Neuronal stem cell (in vitro differentiated cells): ENCODE measurements around the gene IRF1.

ENCODE experiments used
- DNase-seq: peaks from one replicate; pipeline ENCODE4 v3.0.0-alpha.2; 2013; ENCODE audit warnings: low spot score
- H2AFZ ChIP-seq: one replicate; pipeline ENCODE4 v1.6.1; 2013; ENCODE audit warnings: mild to moderate bottlenecking, low read length, inconsistent platforms
- H2AK5ac ChIP-seq: 2 replicates; pipeline ENCODE4 v1.6.1; 2013; ENCODE audit warnings: low read depth, mild to moderate bottlenecking, inconsistent platforms, low read length, moderate library complexity, mixed read lengths
- H2BK120ac ChIP-seq: 2 replicates; pipeline ENCODE4 v1.6.1; 2013; ENCODE audit warnings: low read depth, mild to moderate bottlenecking, inconsistent platforms, low read length, moderate library complexity, mixed read lengths
- H2BK12ac ChIP-seq: one replicate; pipeline ENCODE4 v1.6.1; 2013; ENCODE audit warnings: low read length, inconsistent platforms
- H2BK15ac ChIP-seq: 2 replicates; pipeline ENCODE4 v1.6.1; 2013; ENCODE audit warnings: mild to moderate bottlenecking, low read length, inconsistent platforms, mixed read lengths
- H2BK5ac ChIP-seq: one replicate; pipeline ENCODE4 v1.6.1; 2013; ENCODE audit warnings: inconsistent platforms, mild to moderate bottlenecking, low read length, moderate library complexity
- H3K14ac ChIP-seq: one replicate; pipeline ENCODE4 v1.6.1; 2013; ENCODE audit warnings: low read length, inconsistent platforms
- H3K18ac ChIP-seq: 2 replicates; pipeline ENCODE4 v1.6.1; 2013; ENCODE audit warnings: low read length, inconsistent platforms
- H3K23ac ChIP-seq: 2 replicates; pipeline ENCODE4 v1.6.1; 2013; ENCODE audit warnings: low read depth, mild to moderate bottlenecking, mixed read lengths, low read length, inconsistent platforms; ENCODE audit not compliant: poor library complexity
- H3K27ac ChIP-seq: replicated peaks from 3 replicates; pipeline ENCODE4 v1.5.1; 2013; ENCODE audit warnings: low read length, inconsistent platforms
- H3K27me3 ChIP-seq, 3 experiments: 2 replicates each; pipeline ENCODE4 v1.6.1; 2013; ENCODE audit warnings: low read length in 3 of 3, mild to moderate bottlenecking in 2 of 3, inconsistent platforms in 1 of 3, low read depth in 1 of 3, mixed read lengths in 1 of 3, moderate library complexity in 1 of 3; ENCODE audit not compliant: control insufficient read depth in 3 of 3, insufficient read depth in 3 of 3
- H3K36me3 ChIP-seq, 2 donors: replicated peaks in 1 of 2; 2 replicates each; pipeline ENCODE4 v1.6.1; 2013; ENCODE audit warnings: low read length in 2 of 2; ENCODE audit not compliant: control insufficient read depth in 2 of 2, insufficient read depth in 2 of 2
- H3K4ac ChIP-seq: 2 replicates; pipeline ENCODE4 v1.6.1; 2013; ENCODE audit warnings: inconsistent platforms, mild to moderate bottlenecking, low read length, moderate library complexity
- H3K4me1 ChIP-seq, 2 donors: 1 replicate in 1 of 2; 2 replicates in 1 of 2; pipeline ENCODE4 v1.6.1; 2013; ENCODE audit warnings: low read length in 2 of 2, low read depth in 1 of 2; ENCODE audit not compliant: control insufficient read depth in 2 of 2, insufficient read depth in 1 of 2
- H3K4me2 ChIP-seq: one replicate; pipeline ENCODE4 v1.6.1; 2013; ENCODE audit warnings: mild to moderate bottlenecking, low read length, inconsistent platforms; ENCODE audit not compliant: insufficient read depth, poor library complexity, severe bottlenecking
- H3K4me3 ChIP-seq, 2 donors: 2 replicates each; pipeline ENCODE4 v1.5.1; 2013; ENCODE audit warnings: low read length in 2 of 2, mild to moderate bottlenecking in 2 of 2, inconsistent platforms in 1 of 2, moderate library complexity in 1 of 2
- H3K79me1 ChIP-seq: one replicate; pipeline ENCODE4 v1.6.1; 2013; ENCODE audit warnings: low read depth, mild to moderate bottlenecking, inconsistent platforms, low read length, moderate library complexity
- H3K9ac ChIP-seq: one replicate; pipeline ENCODE4 v1.6.1; 2013; ENCODE audit warnings: mild to moderate bottlenecking, low read depth, low read length, inconsistent platforms; ENCODE audit not compliant: poor library complexity
- H3K9me3 ChIP-seq, 2 donors: replicated peaks in 1 of 2; 2 replicates each; pipeline versions ENCODE3 to v1.6.1; 2013; ENCODE audit warnings: low read length in 2 of 2, mild to moderate bottlenecking in 2 of 2, inconsistent platforms in 1 of 2, low read depth in 1 of 2, mixed read lengths in 1 of 2, moderate library complexity in 1 of 2; ENCODE audit not compliant: control insufficient read depth in 2 of 2, insufficient read depth in 1 of 2
- H4K8ac ChIP-seq: one replicate; pipeline ENCODE4 v1.6.1; 2013; ENCODE audit warnings: low read depth, mild to moderate bottlenecking, inconsistent platforms, low read length, moderate library complexity
- H4K91ac ChIP-seq: one replicate; pipeline ENCODE4 v1.6.1; 2013; ENCODE audit warnings: low read length, low read depth, mild to moderate bottlenecking, inconsistent platforms; ENCODE audit not compliant: poor library complexity
- WGBS, 2 donors: extraction: QIAGEN DNeasy Blood & Tissue Kit; methylation state at CpG; one replicate each; pipeline ENCODE4 v1.1.7; 2013; ENCODE audit warnings: missing lambda C conversion rate in 2 of 2, mixed read lengths in 1 of 2; ENCODE audit not compliant: insufficient read length in 2 of 2, insufficient replicate concordance in 1 of 2; ENCODE audit errors: extremely low coverage in 2 of 2; 5-methylcytosine and 5-hydroxymethylcytosine counted together

IRF1 gene

GRCh38 chr5:132503244-132503643 is 12.7 kb upstream of the IRF1 start:
- peaks cover 0 to 18% (median 3%) of the 10 kb centered on the region in 3 experiments for H3K27me3 ChIP-seq
- H3K4ac ChIP-seq: no peak overlapping the region
- no peak overlapping the region for H3K4me3 ChIP-seq
- no peak for DNase-seq
- H3K9me3 ChIP-seq: no peaks in the 10 kb centered on the region
- H2BK5ac ChIP-seq: no peak overlapping the region
- H2AFZ ChIP-seq: no peak overlapping the region
- no peak overlapping the region for H3K23ac ChIP-seq
- no peaks in the 10 kb centered on the region for H3K36me3 ChIP-seq
- H2BK15ac ChIP-seq: no peak overlapping the region
- no peak overlapping the region for H3K9ac ChIP-seq
- no peak overlapping the region for H2AK5ac ChIP-seq
- no peak overlapping the region for H2BK120ac ChIP-seq
- H4K8ac ChIP-seq: no peak overlapping the region
- WGBS, 2 donors: no CpG with 5 or more reads among the region's 4 CpGs
- H2BK12ac ChIP-seq: no peak overlapping the region
- no peak overlapping the region for H4K91ac ChIP-seq
- no peaks in the 10 kb centered on the region for H3K79me1 ChIP-seq
- H3K27ac ChIP-seq: no peak overlapping the region
- no peak overlapping the region for H3K14ac ChIP-seq
- no peak overlapping the region for H3K18ac ChIP-seq
- no peak overlapping the region for H3K4me2 ChIP-seq
- peaks cover 0 to 10% of the 10 kb centered on the region in 2 donors for H3K4me1 ChIP-seq

DNA sequence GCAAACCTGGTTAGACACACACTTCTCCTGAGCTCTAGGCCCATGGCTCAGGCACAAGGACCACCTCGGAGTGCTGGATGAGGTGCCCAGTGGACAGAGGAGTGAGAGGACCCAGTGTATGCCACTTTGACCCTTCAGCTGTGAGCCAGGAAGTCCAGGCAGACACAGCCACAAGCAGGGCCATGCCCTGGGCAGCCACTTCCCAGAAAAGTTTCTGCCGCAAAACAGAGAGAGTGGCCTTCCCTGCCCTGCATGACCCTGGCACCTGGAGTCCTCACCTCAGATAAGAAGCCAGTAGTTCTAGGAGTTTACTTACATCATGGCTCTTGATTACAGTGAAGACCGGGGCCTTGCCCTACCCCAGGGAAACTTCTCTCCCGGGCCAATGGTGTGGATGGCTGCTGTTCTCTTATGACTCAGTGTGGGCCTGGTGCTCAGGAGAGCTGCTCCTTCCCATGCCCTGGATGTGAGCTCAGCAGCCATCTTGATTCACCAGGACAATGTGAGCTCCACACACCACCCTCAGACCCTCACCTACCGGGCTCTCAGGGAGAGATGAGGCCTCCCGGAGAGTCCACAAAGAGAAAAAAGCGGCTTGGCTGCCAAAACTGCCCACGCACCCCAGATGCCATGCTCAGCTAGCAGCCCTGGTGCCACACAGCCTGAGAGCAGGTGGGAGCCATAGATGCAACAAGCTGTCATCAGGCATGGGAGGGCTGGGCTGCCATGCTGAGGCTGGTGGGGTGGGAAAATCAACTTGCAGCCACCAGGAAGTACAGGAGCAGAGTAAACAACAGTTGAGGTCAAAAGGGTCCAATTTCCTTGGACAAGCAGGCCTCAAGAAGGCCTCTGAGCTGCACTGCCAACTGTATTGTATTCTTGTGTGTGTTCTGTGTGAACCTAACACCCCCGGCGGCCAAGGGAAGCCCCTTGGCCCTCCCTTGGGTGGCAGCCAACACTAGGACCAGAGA is 11.7 kb upstream of the IRF1 start:
- Histone ChIP-seq H3K27ac (no peak overlapping the region), H2AK5ac (peak overlapping the region; percentile 36), H3K4ac (no peak overlapping the region), H3K14ac (no peak overlapping the region), H3K4me2 (no peak overlapping the region), H2BK12ac (no peak overlapping the region), H4K8ac (peak overlapping the region; percentile 55), H3K4me1 (peaks cover 5 to 11% of the 10 kb centered on the region in 2 donors), H2BK120ac (no peak overlapping the region), H3K36me3 (no peaks in the 10 kb centered on the region), H3K79me1 (no peaks in the 10 kb centered on the region), H2BK5ac (no peak overlapping the region), H3K9me3 (no peaks in the 10 kb centered on the region), H2BK15ac (peak overlapping the region; percentile 16), H3K4me3 (no peak overlapping the region), H3K18ac (no peak overlapping the region), H3K23ac (no peak overlapping the region), H4K91ac (no peak overlapping the region), H3K27me3 (peaks cover 0 to 28% (median 4%) of the 10 kb centered on the region in 3 experiments), H2AFZ (no peak overlapping the region), H3K9ac (peak overlapping the region; percentile 24)
- DNase-seq: no peak
- WGBS, 2 donors: no CpG with 5 or more reads among the region's 10 CpGs

- H3K27me3 ChIP-seq: peaks cover 0 to 28% (median 6%) of the 10 kb centered on the region in 3 experiments
- no peak overlapping the region for H3K27ac ChIP-seq
- H3K79me1 ChIP-seq: no peaks in the 10 kb centered on the region
- no peak overlapping the region for H2BK120ac ChIP-seq
- no peaks in the 10 kb centered on the region for H3K36me3 ChIP-seq
- no peak overlapping the region for H3K18ac ChIP-seq
- H4K8ac ChIP-seq: no peak overlapping the region
- peak overlapping the region; percentile 16 for H2BK15ac ChIP-seq
- H3K14ac ChIP-seq: no peak overlapping the region
- no peak overlapping the region for H2AFZ ChIP-seq
- no peak overlapping the region for H3K4ac ChIP-seq
- peak overlapping the region; percentile 4 for H2AK5ac ChIP-seq
- no peak overlapping the region for H4K91ac ChIP-seq
- whole genome bisulfite sequencing, 2 donors: no CpG with 5 or more reads among the region's 4 CpGs
- DNase-seq: no peak
- H3K4me1 ChIP-seq: peaks cover 5 to 13% of the 10 kb centered on the region in 2 donors
- no peak overlapping the region for H2BK5ac ChIP-seq
- H3K4me3 ChIP-seq: no peak overlapping the region
- no peaks in the 10 kb centered on the region for H3K9me3 ChIP-seq
- no peak overlapping the region for H2BK12ac ChIP-seq
- no peak overlapping the region for H3K23ac ChIP-seq
- no peak overlapping the region for H3K4me2 ChIP-seq
- H3K9ac ChIP-seq: no peak overlapping the region
These were observed 11.0 kb upstream of the IRF1 start for GRCh38 chr5:132501629-132501956.

DNA sequence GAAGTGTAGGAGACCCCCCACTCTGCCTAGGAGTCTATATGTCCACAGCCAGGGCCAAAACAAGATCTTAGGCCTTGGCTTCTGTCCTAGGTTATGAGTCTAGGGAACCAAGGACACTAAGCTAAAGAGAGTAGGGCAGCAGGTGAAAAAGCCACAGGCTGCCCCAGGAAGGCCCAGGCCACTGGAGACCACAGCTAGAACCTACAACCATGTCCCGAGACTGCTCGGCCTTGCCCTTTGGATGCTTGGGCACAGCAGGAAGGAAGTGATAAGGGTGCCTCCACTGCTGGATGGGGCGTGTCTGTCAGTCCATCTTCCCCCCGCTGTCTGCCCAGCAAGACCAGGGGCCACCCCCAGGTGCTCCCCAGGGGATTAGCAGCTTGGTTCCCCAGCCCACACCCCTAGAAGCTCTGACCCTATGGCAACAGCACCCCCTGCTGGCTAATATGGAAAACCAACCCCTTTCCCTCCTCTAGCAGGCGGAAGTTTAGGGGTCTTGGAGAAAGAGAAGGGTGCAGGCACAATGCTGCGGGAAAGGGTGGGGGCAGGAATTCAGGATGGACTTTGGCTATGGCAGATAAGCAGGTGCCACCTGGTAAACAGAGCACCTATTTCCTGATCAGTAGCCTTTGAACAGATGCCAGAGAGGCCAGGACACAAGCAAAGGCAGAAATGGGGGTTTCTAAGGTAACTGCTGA is 10.5 kb upstream of the IRF1 start:
- Histone ChIP-seq H4K8ac (no peak overlapping the region), H3K4me2 (no peak overlapping the region), H2AFZ (no peak overlapping the region), H3K4me1 (peaks cover 5 to 15% of the 10 kb centered on the region in 2 donors), H3K23ac (no peak overlapping the region), H3K9me3 (no peaks in the 10 kb centered on the region), H4K91ac (no peak overlapping the region), H3K4ac (no peak overlapping the region), H2BK120ac (no peak overlapping the region), H3K79me1 (no peaks in the 10 kb centered on the region), H2BK15ac (no peak overlapping the region), H3K18ac (peak overlapping the region; percentile 51), H3K9ac (no peak overlapping the region), H3K36me3 (no peaks in the 10 kb centered on the region), H3K27me3 (peaks cover 0 to 28% (median 6%) of the 10 kb centered on the region in 3 experiments), H2BK5ac (no peak overlapping the region), H3K27ac (no peak overlapping the region), H2BK12ac (no peak overlapping the region), H2AK5ac (peak overlapping the region; percentile 48), H3K14ac (no peak overlapping the region), H3K4me3 (no peak overlapping the region)
- DNase-seq: no peak
- WGBS, 2 donors: no CpG with 5 or more reads among the region's 6 CpGs
